KBM-7 (cell line): Measurements from ENCODE around the gene TPRKB.
"Not testable (repeated sequence)": the region's sequence is repeated elsewhere in the genome, so short reads cannot be mapped to it uniquely, and the experiment has no call there.

Source experiments
- DNase-seq: peaks from one replicate; pipeline ENCODE4 v3.0.0-alpha.2; 2015
- in situ Hi-C: fragments of 300-500 bp; cut with MboI; formaldehyde crosslinking; loops from 2 replicates; pipeline ENCODE4 v1.14.3; 2020; ENCODE audit warnings: low sequenced_read_pairs, low pct_unique_long_range_greater_than_20kb, mixed read lengths

TPRKB gene

DNA sequence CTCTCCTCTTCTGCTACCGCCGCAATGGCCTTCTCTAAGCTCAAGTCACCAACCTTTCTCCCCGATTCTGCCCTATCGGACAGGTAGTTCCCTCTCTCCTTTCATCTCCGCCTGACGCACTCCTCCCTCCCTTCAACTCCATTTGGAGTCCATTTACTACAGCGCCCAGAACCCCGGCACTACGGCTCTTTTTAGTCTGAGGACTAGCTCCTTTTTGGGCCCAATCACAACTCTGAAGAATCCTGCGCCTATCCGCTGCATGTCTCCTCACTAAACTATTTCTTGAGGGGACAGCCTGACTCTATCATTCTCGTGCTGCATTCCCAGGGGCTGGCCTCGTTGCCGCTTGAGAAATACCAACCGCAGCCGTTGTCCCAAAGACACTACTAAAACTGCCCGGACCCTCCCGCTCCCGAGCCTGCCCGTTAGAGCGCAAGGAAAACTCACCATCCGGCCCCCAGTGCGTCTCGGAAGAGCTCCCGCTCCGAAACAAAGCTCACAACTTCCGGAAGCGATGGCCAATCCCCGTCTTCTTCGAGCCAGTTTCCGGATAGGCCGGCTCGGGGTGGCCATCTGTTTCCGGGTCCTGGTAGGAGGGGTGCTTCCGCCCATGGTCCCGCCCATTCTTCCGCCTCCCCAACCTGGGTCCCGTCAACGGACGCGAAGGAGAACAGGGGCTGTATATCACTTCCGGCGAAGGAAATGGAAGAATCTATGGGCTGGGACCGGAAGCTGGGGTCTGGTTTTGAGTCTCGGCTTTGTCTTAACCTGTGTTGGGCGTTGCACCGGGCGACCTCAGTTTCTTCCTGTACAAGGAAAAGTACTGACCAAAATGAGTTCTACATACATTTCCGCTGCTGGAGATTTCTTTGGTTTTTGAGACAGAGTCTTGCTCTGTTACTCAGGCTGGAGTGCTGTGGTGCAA, at the start of gene TPRKB:
Gene TPRKB, minus strand, starts transcription at position 491 of the 925 bp plus-strand sequence. CDS start 2,776 bp downstream, outside the sequence.
- peak; percentile 99 for DNase-seq
- in situ Hi-C loops, result no loop called here

DNA sequence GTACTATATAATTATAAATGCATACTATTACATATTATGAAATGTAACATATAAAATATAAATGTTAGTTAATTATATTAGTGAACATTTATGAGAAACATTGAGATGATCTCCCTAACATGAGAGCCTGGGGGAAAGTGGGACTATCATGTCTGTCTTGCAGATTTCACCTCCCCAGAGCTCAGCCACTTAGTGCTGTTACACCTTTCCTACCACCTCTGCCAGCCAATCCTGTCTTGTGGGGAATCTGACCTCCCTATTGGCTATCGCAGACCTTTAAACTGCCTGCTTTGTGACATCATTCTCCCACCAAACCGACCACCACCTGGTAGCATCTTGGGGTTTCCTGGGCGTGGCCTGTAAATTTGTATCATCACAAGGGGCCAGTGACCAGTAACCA, 46.7 kb upstream of the TPRKB start, which contains the start of gene C2orf78:
Gene C2orf78, plus strand, starts transcription at position 301 of the 400 bp plus-strand sequence. CDS start 127 bp downstream, outside the sequence.
- in situ Hi-C loops, DNase-seq: not testable (repeated sequence)

DNA sequence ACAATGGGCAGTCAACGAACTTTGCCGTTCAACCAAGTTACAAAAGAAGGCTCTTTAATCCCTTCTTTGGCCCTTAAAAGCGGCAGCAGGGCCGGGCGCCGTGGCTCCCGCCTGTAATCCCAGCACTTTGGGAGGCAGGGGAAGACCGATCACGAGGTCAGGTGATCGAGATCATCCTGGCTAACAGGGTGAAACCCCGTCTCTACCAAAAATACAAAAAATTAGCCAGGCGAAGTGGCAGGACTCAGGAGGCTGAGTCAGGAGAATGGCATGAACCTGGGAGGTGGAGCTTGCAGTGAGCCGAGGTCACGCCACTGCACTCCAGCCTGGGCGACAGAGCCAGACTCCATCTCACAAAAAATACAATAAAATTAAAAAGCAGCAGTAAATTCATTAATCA, 46.3 kb upstream of the TPRKB start:
- DNase-seq, in situ Hi-C loops: not testable (repeated sequence)

- in situ Hi-C loops, result no loop called here
- DNase-seq, result no peak
Measured at GRCh38 chr2:73780237-73780582, 43.1 kb upstream of the TPRKB start.

GRCh38 chr2:73779467-73780236, 42.5 kb upstream of the TPRKB start, which contains the start of gene DUSP11:
Gene DUSP11, minus strand, starts transcription at chr2:73780103. Its CDS starts 129 bp downstream, at chr2:73779974.
- DNase-seq, result peak; percentile 98
- in situ Hi-C loops, result no loop called here

GRCh38 chr2:73778867-73779466, 41.8 kb upstream of the TPRKB start:
- in situ Hi-C loops, result not testable (repeated sequence)

DNA sequence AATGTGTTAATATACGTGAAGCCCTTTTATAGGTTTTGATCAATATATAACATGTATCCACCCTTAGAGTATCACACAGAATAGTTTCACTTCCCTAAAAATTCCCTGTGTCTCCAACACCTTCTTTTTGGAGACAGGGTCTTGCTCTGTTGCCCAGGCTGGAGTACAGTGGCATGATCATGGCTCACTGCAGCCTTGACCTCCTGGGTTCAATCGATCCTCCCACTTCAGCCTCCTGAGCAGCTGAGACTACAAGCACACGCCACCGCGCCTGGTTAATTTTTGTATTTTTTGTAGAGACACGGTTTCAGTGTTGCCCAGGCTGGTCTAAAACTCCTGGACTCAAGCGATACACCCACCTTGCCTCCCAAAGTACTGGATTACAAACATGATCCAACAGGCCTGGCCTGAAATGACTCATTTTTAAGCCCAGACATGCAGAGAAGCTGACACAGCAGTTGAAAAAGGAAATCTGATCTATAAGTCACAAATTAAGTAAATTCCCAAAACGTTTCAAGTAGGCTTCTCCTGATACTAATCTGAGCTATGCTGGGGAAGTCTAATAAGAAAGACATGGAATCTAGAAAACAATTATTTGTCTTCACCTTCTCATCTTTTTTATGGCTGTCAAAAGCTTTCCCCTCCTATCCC, 39.8 kb upstream of the TPRKB start:
- DNase-seq, result no peak
- in situ Hi-C loops, result no loop called here

More at GRCh38 chr2:73778867-73779466, 41.8 kb upstream of the TPRKB start:
- not testable (repeated sequence) for DNase-seq

- in situ Hi-C loops, result no loop called here
Measured at GRCh38 chr2:73776381-73776780, 39.2 kb upstream of the TPRKB start.

GRCh38 chr2:73772819-73773218, 35.7 kb upstream of the TPRKB start:
- DNase-seq, result no peak
- in situ Hi-C loops, result no loop called here

More at GRCh38 chr2:73776381-73776780, 39.2 kb upstream of the TPRKB start:
- DNase-seq, result no peak

GRCh38 chr2:73770725-73771124, 33.6 kb upstream of the TPRKB start:
- in situ Hi-C loops, result no loop called here
- no peak for DNase-seq

DNA sequence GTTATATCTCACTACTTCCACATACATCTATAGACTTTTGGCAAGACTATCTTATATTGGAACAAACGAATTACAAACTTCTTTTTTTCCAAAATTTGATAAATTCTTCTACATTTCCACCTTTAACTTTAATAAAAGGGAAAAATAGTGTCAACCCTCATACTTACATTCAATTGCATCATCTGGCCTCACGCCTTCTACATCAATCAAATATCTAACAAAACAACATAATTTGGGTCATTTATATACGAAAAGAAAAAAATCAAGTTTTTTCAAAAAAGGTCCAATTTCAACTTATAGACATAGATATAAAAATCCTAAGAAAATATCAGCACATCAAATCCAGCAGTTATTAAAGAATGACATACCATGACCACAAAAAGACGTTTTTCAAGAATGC, 29.8 kb upstream of the TPRKB start:
- in situ Hi-C loops, result no loop called here
- DNase-seq, result no peak

GRCh38 chr2:73766349-73766748, 29.2 kb upstream of the TPRKB start:
- no peak for DNase-seq
- in situ Hi-C loops, result no loop called here

DNA sequence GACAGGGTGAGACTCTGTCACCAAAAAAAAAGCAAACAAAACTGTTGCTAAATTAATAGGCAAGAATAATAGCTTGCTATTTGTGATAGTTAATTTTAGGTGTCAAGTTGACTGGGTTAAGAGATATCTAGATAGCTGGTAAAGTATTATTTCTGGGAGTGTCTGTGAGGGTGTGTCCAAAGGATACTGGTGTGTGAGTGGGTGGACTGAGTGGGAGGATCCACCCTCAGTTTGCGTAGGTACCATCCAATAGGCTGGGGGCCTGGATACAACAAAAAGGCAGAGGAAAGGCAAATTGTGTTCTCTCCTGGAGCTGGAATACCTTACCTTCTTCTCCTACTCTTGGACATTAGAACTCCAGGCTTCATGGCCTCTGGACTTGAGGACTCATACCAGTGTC, 27.8 kb upstream of the TPRKB start:
- in situ Hi-C loops, result no loop called here
- DNase-seq, result no peak

- DNase-seq, result no peak
- in situ Hi-C loops, result no loop called here
Measured at GRCh38 chr2:73762571-73762970, 25.4 kb upstream of the TPRKB start.

- in situ Hi-C loops, result no loop called here
- no peak for DNase-seq
Measured at GRCh38 chr2:73759904-73760303, 22.8 kb upstream of the TPRKB start.

- no peak for DNase-seq
- in situ Hi-C loops, result no loop called here
Measured at GRCh38 chr2:73759285-73759764, 22.2 kb upstream of the TPRKB start.

DNA sequence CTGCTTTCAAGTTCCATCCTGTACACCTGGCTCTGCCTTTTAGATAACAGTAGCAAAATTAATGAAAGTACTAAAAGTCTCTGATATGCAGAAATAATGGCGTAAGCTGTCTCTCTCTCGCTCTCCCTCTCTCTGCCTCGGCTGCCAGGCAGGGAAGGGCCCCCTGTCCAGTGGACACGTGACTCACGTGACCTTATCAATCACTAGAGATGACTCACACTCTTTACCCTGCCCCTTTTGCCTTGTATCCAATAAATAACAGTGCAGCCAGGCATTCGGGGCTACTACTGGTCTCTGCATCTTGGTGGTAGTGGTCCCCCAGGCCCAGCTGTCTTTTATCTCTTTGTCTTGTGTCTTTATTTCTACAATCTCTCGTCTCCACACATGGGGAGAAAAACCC, 17.2 kb upstream of the TPRKB start:
- DNase-seq, in situ Hi-C loops: not testable (repeated sequence)

DNA sequence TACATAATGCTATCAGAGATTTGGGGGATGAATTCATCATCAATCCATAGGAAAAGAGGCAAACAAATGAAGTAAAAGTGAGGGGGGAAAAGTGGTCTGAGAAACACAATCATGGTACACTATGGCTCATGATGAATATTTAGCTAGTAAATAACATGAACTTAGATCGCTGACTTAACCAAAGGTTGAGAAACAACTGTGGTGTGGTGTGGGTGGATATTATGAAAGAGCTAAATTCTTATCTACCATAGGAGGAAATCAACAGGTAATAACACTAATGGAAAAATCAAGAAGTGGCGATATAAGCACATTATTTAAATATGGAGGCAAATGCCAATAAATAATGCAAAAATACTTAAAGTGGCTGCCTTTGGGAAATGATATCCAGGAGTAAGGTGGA, 12.2 kb upstream of the TPRKB start:
- no peak for DNase-seq
- in situ Hi-C loops, result no loop called here

DNA sequence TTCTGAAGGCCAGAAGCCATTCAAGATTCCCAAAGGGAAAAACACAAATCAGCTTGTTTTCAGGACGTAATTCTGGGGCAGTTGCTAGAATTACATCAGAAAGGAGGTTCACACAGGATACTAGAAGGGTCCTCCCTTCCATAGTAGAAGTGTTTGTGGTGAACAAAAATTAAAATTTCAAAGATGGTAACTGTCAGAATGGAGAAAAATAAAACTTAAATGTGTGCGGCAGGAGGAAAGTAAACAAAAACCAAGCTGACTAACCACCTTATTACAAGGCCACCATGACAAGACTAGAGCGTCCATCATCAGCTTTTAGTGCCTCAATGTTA, 9.7 kb upstream of the TPRKB start:
- in situ Hi-C loops, result no loop called here
- DNase-seq, result no peak
